Measurements from ENCODE around the gene PRR20B. TPM values are rescaled to one million over a fixed set of nuclear protein-coding genes. Genes with fewer than 3 reads are reported as not detected.
"Not testable (repeated sequence)": the region's sequence is repeated elsewhere in the genome, so short reads cannot be mapped to it uniquely, and the experiment has no call there.

Gene PRR20B
- total RNA-seq (not detected), polyA plus RNA-seq (ENCODE audit: insufficient read length in 2 of 2) (not detected)
- long read RNA-seq, donor 1: 0 reads
- long read RNA-seq, donor 2: 0 reads
- long read RNA-seq, donor 3: 0 reads
- long read RNA-seq, donor 4: 0 reads

DNA sequence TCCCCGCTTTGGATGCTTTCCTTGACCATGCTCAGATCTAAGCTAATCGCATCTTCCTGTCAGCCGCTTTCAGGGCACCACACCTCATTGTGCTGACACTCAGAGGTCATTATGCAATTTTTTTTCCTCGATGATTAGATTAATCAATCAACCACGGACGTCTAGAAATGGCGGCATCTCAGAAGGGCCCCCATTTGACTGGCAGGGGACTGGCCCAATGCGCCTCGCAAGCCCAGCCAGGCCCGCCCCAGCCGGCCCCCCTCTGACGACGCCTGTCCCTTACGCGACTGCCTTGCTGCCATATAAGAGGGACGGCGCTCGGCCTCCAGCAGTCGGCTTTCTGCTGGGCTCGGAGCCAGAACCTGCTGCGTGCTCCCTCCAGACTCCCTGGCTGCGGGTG lies at the start of gene PRR20B:
PRR20B (plus strand) TSS at position 301 of the 400 bp plus-strand sequence. CDS start 387 bp downstream, outside the sequence.
- DNase-seq (ENCODE audit: low read depth in 4 of 6, low spot score in 6 of 6); H3K4me1 ChIP-seq (ENCODE audit: control insufficient read depth, insufficient read depth, low read length); H3K27me3 ChIP-seq (ENCODE audit: control insufficient read depth, insufficient read depth, low read length); H3K4me3 ChIP-seq (ENCODE audit: low read depth, low read length); H3K36me3 ChIP-seq (ENCODE audit: control insufficient read depth, insufficient read depth, low read length); H3K27ac ChIP-seq (ENCODE audit: low read depth, low read length); H3K9me3 ChIP-seq (ENCODE audit: control insufficient read depth, insufficient read depth, low read length): not testable (repeated sequence)
- no CpG with 5 or more reads among the region's 22 CpGs for WGBS (ENCODE audit: insufficient coverage)

DNA sequence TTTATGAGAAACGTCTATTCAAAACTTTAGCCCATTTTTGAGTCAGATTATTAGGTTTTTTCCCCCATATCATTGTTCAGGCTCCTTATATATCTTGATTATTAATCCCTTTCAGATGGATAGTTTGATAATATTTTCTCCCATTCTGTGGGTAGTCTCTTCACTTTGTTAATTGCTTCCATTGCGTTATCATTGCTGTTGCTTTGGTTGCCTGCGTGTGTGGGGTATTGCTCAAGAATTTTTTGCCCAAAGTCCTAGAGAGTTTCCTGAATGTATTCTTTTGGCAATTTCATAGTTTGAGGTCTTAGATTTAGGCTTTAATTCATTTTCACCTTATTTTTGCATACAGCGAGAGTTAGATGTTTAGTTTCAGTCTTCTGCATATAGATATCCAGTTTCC lies 32.3 kb upstream of the PRR20B start:
- DNase-seq (ENCODE audit: low read depth in 4 of 6, low spot score in 6 of 6): no peak

DNA sequence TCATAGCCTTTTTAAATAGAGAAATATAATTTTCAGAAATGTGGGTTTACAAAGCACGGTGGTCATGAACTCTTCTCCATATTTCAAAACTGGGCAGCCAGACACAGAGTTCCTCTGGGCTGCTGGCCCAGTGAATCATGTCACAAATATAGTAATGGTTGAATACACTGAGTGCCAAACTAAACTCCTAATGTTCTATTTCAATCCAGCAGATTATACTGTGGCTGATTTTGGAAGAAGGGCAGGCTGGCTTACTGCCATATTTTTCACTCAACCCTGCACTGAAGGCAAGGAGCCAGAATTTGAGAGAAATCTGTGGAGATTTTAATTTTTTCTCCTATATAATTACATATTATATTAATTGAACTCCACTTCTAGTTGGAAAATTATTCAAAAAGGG lies 23.6 kb upstream of the PRR20B start:
- Histone ChIP-seq H3K27ac (ENCODE audit: low read depth, low read length) (no peak overlapping the region), H3K27me3 (ENCODE audit: control insufficient read depth, insufficient read depth, low read length) (no peaks in the 10 kb centered on the region), H3K4me1 (ENCODE audit: control insufficient read depth, insufficient read depth, low read length) (no peaks in the 10 kb centered on the region), H3K36me3 (ENCODE audit: control insufficient read depth, insufficient read depth, low read length) (no peaks in the 10 kb centered on the region), H3K4me3 (ENCODE audit: low read depth, low read length) (no peak overlapping the region), H3K9me3 (ENCODE audit: control insufficient read depth, insufficient read depth, low read length) (no peaks in the 10 kb centered on the region)
- peak in 5 of 6 donors; percentile 2 to 83 (median 15) for DNase-seq (ENCODE audit: low read depth in 4 of 6, low spot score in 6 of 6)
- no CpG with 5 or more reads among the region's 1 CpG for WGBS (ENCODE audit: insufficient coverage)

More for the DNA sequence above, 32.3 kb upstream of the PRR20B start:
- Histone ChIP-seq H3K4me3 (ENCODE audit: low read depth, low read length) (no peak overlapping the region), H3K27me3 (ENCODE audit: control insufficient read depth, insufficient read depth, low read length) (no peaks in the 10 kb centered on the region), H3K9me3 (ENCODE audit: control insufficient read depth, insufficient read depth, low read length) (no peaks in the 10 kb centered on the region), H3K36me3 (ENCODE audit: control insufficient read depth, insufficient read depth, low read length) (no peaks in the 10 kb centered on the region), H3K4me1 (ENCODE audit: control insufficient read depth, insufficient read depth, low read length) (no peaks in the 10 kb centered on the region), H3K27ac (ENCODE audit: low read depth, low read length) (no peak overlapping the region)
- no CpG with 5 or more reads among the region's 4 CpGs for WGBS (ENCODE audit: insufficient coverage)

DNA sequence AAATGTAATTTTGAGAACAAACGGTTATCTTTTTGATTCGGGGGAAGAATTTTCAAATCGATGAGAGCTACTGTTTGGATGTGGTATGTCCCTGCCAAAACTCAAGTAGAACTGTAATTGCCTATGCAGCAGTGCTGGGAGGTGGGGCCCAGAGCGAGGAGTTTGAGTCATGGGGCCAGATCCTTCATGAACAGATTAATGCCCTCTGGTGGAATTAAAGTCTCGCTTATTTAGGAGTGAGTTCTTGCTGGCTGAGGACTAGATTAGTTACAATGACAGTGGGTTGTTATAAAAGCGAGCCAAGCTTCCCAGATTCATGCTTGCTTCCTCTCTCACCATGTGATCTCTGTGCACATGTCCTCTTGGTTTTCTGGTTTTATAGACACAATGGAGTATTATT lies 18.4 kb upstream of the PRR20B start:
- Histone ChIP-seq H3K4me3 (ENCODE audit: low read depth, low read length) (no peak overlapping the region), H3K4me1 (ENCODE audit: control insufficient read depth, insufficient read depth, low read length) (no peaks in the 10 kb centered on the region), H3K36me3 (ENCODE audit: control insufficient read depth, insufficient read depth, low read length) (no peaks in the 10 kb centered on the region), H3K9me3 (ENCODE audit: control insufficient read depth, insufficient read depth, low read length) (no peaks in the 10 kb centered on the region), H3K27me3 (ENCODE audit: control insufficient read depth, insufficient read depth, low read length) (no peaks in the 10 kb centered on the region), H3K27ac (ENCODE audit: low read depth, low read length) (no peak overlapping the region)
- DNase-seq (ENCODE audit: low read depth in 4 of 6, low spot score in 6 of 6): no peak
- WGBS (ENCODE audit: insufficient coverage): 100% methylated on average over 4 of the region's 6 CpGs

DNA sequence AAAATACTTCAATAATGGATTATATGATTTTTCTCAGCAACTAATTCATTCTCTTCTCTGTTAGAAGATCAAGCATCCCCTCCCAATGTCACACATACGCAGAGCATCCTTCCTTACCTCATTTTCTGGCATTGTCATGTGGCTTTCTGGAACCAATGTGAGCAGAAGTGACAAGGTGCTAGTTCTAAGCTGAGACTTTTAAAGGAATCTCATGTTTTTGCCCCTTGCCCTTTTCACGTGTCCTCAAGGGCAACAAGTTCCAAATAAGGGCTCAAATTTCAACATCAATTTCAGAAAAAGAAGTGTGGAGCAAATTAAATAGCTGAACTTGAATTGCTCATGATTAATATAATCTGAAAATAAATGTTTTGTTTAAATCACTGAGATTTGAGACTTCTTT lies 11.2 kb upstream of the PRR20B start:
- no peaks in the 10 kb centered on the region for H3K4me1 ChIP-seq (ENCODE audit: control insufficient read depth, insufficient read depth, low read length)
- WGBS (ENCODE audit: insufficient coverage): no CpG with 5 or more reads among the region's 2 CpGs

DNA sequence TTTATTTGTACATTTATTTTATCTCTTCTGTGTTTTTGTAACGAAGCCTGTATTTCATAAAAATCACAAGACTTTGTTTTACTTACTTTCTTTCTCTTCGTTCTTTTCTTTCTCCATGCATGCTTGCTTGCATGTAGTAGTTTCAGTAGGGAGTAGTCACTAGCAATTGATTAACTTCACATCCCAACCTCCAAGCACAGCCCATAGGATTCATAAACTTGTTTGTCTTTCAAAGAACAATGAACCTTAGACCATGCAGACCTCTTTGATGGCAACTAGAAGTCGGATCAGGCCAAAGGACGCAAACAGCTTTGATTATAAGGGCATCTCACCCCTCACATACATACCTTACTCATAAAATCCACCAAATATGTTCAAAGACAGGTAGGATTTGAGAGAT lies 9.7 kb upstream of the PRR20B start:
- H3K27ac ChIP-seq (ENCODE audit: low read depth, low read length): no peak overlapping the region
- no peaks in the 10 kb centered on the region for H3K9me3 ChIP-seq (ENCODE audit: control insufficient read depth, insufficient read depth, low read length)
- no peaks in the 10 kb centered on the region for H3K4me1 ChIP-seq (ENCODE audit: control insufficient read depth, insufficient read depth, low read length)
- no peaks in the 10 kb centered on the region for H3K27me3 ChIP-seq (ENCODE audit: control insufficient read depth, insufficient read depth, low read length)
- no peak for DNase-seq (ENCODE audit: low read depth in 4 of 6, low spot score in 6 of 6)
- H3K36me3 ChIP-seq (ENCODE audit: control insufficient read depth, insufficient read depth, low read length): no peaks in the 10 kb centered on the region
- WGBS (ENCODE audit: insufficient coverage): no CpG with 5 or more reads among the region's 4 CpGs
- H3K4me3 ChIP-seq (ENCODE audit: low read depth, low read length): no peak overlapping the region

More for the DNA sequence above, 11.2 kb upstream of the PRR20B start:
- H3K4me3 ChIP-seq (ENCODE audit: low read depth, low read length): no peak overlapping the region
- no peaks in the 10 kb centered on the region for H3K9me3 ChIP-seq (ENCODE audit: control insufficient read depth, insufficient read depth, low read length)
- no peak overlapping the region for H3K27ac ChIP-seq (ENCODE audit: low read depth, low read length)
- no peaks in the 10 kb centered on the region for H3K27me3 ChIP-seq (ENCODE audit: control insufficient read depth, insufficient read depth, low read length)
- no peaks in the 10 kb centered on the region for H3K36me3 ChIP-seq (ENCODE audit: control insufficient read depth, insufficient read depth, low read length)
- DNase-seq (ENCODE audit: low read depth in 4 of 6, low spot score in 6 of 6): no peak

DNA sequence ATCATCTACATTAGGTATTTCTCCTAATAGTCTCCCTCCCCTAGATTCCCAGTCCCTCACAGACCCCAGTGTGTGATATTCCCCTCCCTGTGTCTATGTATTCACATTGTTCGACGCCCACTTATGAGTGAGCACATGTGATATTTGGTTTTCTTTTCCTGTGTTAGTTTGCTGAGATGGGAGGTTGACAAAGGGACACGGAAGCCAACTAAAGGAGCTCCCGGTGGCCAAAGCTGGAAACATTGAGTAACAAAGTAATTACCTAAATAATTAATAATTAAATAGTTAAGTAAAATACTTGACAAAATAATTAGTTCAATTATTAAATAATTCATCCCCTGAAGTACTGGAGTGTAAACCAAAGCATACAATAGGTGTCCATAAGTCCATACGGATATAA lies 8.3 kb upstream of the PRR20B start:
- Histone ChIP-seq H3K9me3 (ENCODE audit: control insufficient read depth, insufficient read depth, low read length) (no peaks in the 10 kb centered on the region), H3K4me3 (ENCODE audit: low read depth, low read length) (no peak overlapping the region), H3K27me3 (ENCODE audit: control insufficient read depth, insufficient read depth, low read length) (no peaks in the 10 kb centered on the region), H3K27ac (ENCODE audit: low read depth, low read length) (no peak overlapping the region), H3K36me3 (ENCODE audit: control insufficient read depth, insufficient read depth, low read length) (no peaks in the 10 kb centered on the region), H3K4me1 (ENCODE audit: control insufficient read depth, insufficient read depth, low read length) (no peaks in the 10 kb centered on the region)
- WGBS (ENCODE audit: insufficient coverage): no CpG with 5 or more reads among the region's 5 CpGs
- DNase-seq (ENCODE audit: low read depth in 4 of 6, low spot score in 6 of 6): no peak

DNA sequence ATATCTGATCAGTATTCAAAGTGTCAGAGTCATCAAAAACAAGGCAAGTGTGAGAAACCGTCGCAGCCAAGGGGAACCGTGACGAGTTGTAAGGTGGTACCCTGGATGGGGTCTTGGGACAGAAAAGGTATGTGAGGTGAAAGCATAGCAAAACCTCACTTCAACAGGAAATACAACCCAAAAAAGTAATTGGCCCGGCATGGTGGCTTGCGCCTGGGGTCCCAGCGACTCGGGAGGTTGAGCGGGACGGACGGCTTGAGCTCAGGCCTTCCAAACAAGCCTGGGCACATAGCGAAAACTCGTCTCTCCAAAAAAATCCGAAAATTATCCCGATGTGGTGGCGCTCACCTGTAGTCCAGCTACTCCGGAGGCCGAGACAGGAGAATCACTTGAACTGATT lies 7.5 kb upstream of the PRR20B start:
- no CpG with 5 or more reads among the region's 18 CpGs for WGBS (ENCODE audit: insufficient coverage)
- H3K27me3 ChIP-seq (ENCODE audit: control insufficient read depth, insufficient read depth, low read length); DNase-seq (ENCODE audit: low read depth in 4 of 6, low spot score in 6 of 6); H3K4me3 ChIP-seq (ENCODE audit: low read depth, low read length); H3K36me3 ChIP-seq (ENCODE audit: control insufficient read depth, insufficient read depth, low read length); H3K27ac ChIP-seq (ENCODE audit: low read depth, low read length); H3K4me1 ChIP-seq (ENCODE audit: control insufficient read depth, insufficient read depth, low read length); H3K9me3 ChIP-seq (ENCODE audit: control insufficient read depth, insufficient read depth, low read length): not testable (repeated sequence)

DNA sequence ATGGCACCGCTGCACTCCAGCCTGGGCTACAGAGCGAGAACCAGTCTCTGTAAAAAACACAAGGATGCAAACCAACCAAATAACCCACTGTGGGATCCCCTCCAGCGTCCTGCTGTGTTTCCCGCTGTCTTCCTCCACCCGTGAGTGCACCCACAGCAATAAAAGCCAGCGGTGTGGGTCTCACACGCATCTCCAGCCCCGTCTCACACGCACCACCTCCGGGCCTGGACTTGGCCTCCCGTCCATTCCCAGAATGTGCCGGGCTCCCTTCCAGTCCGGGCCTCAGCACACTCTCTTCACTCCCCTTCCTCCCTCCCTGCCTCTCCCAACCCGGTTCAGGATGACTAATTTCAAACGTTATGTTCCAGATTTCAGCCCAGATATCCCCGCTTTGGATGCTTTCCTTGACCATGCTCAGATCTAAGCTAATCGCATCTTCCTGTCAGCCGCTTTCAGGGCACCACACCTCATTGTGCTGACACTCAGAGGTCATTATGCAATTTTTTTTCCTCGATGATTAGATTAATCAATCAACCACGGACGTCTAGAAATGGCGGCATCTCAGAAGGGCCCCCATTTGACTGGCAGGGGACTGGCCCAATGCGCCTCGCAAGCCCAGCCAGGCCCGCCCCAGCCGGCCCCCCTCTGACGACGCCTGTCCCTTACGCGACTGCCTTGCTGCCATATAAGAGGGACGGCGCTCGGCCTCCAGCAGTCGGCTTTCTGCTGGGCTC lies 6.9 kb upstream of the PRR20B start, which contains the start of gene PRR20A:
PRR20A (plus strand) TSS at position 684 of the 734 bp plus-strand sequence. CDS start 387 bp downstream, outside the sequence.
- no CpG with 5 or more reads among the region's 34 CpGs for WGBS (ENCODE audit: insufficient coverage)
- H3K27me3 ChIP-seq (ENCODE audit: control insufficient read depth, insufficient read depth, low read length); H3K27ac ChIP-seq (ENCODE audit: low read depth, low read length): not testable (repeated sequence)

DNA sequence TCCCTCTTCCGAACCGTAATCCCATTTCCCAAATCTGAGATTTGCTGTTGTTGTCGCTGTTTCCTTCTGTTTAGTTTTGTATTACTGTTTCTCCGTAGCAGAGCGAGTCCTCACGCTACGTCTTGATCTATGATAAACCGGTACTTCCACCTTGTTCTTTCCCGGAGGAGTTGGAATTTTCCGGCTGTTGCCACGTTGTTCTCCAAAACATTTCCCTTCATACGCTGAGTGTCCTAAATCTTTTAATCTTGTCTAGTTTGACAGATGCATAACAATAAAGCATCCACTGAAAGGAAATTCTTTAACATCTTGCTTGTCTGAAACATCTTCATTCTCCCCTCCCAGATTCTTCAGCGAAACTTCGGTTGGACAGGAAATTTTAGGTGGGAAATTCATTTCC lies 818 bp downstream of the PRR20B start:
- not testable (repeated sequence) for H3K27ac ChIP-seq (ENCODE audit: low read depth, low read length); H3K27me3 ChIP-seq (ENCODE audit: control insufficient read depth, insufficient read depth, low read length); DNase-seq (ENCODE audit: low read depth in 4 of 6, low spot score in 6 of 6); H3K36me3 ChIP-seq (ENCODE audit: control insufficient read depth, insufficient read depth, low read length); H3K4me1 ChIP-seq (ENCODE audit: control insufficient read depth, insufficient read depth, low read length); H3K4me3 ChIP-seq (ENCODE audit: low read depth, low read length); H3K9me3 ChIP-seq (ENCODE audit: control insufficient read depth, insufficient read depth, low read length)
- WGBS (ENCODE audit: insufficient coverage): 94% methylated on average over 5 of the region's 14 CpGs

More for the DNA sequence above, 6.9 kb upstream of the PRR20B start, which contains the start of gene PRR20A:
- H3K36me3 ChIP-seq (ENCODE audit: control insufficient read depth, insufficient read depth, low read length); H3K9me3 ChIP-seq (ENCODE audit: control insufficient read depth, insufficient read depth, low read length); DNase-seq (ENCODE audit: low read depth in 4 of 6, low spot score in 6 of 6); H3K4me1 ChIP-seq (ENCODE audit: control insufficient read depth, insufficient read depth, low read length); H3K4me3 ChIP-seq (ENCODE audit: low read depth, low read length): not testable (repeated sequence)
